Measurements from ENCODE around the gene ENPP6.

Gene ENPP6

DNA sequence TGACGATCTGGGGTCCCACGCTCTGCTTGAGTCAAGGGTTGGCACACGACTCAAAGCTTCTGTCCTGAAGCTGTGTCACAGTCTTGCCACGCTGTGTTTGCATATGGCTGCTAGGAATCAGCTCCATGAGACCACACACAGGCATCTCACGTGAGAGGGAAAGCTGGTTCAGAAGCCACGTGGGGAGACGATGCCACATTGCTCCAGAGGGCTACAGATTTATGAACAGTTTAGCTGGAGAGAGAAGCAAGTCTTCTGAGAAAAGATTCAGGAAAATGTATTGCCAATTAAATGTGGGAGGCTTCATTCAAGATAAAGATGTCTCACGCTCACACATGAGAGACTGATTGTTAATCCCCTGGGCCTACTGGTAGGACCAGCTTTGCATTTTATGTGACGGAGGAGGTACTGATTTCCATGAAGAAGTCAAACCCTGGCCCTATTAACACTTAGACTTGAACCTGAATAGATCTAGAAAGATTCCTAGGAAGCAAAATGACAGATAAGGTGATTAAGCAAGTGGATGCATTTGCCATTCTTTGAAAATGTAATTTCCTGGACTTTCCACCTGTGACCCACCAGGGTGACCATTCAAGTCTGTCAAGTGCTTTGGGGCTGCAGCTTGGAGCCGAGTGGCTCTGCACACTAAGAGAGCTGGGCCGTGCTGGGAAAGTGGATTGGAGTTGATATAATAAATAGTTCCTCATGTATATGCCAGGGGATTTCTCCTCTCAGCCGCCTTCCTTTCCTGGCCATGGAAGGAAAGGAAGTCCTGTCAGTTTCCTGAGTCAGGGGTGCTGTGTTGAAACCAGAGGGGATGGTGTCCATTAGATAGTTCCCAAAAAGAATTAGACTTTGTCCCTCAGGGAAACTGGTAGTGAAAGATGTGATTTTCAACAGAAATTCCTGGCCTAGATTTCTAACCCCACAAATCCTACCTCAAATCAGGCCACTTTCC lies 29.0 kb downstream of the ENPP6 start:
- DNase-seq: no peak

DNA sequence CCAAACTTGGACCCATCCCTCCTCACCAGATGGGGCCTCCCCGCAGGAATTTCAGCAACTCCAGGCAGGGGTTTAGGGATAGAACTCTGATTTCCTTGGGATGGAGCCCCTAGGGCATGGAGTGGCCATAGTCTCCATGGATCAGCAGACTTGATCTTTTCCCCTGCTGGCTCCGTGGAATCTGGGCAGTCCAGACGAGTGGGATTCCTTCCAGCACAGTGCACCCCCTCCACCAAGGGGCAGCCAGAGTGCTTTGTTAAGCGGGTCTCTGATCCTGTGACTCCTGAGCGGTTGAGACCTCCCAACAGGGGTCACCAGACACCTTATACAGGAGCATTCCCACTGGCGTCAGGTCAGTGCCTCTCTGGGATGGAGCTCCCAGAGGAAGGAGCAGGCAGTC lies 40.4 kb downstream of the ENPP6 start:
- no peak for DNase-seq

DNA sequence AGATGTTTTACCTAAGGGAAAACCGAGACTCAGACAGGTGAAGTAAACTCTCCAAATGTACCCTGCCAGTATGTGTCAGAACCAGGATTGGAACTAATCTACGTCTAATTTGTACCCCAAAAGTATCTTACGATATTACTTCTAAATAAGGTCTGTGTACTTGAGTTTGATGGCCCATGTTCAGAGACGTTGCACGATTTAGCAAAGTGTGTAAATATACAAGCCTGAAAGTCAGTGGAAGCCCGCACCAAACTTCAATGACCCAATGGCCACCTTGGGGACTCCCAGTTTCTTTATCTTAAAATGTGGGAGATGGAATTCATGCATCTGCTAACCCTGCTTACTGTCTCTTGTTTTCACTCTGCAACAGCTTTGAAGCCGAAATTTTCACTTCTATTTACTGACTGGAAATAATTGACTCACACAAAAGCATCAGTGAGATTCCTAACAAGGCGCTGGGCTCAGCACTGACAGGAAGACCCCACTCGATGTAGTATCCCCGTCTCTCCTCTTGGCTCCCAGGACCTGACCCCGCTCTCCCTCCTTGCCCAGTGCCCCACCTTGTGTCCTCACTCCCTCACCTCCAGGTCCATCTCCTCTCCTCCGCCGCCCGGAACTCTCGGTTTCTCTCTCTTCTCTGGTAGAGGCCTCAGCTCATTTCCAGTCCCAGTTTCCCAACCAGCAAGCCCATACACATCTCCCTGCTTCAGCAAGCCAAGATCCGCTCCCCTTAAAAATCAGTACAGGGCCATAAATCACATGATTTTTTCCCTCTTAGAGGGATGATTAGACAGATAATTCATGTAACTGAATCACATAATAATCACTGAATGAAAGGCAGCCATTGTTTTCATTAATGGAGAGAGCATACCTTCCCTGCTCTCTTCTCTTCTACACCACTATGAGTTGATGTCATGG lies 42.8 kb downstream of the ENPP6 start:
- DNase-seq: no peak

DNA sequence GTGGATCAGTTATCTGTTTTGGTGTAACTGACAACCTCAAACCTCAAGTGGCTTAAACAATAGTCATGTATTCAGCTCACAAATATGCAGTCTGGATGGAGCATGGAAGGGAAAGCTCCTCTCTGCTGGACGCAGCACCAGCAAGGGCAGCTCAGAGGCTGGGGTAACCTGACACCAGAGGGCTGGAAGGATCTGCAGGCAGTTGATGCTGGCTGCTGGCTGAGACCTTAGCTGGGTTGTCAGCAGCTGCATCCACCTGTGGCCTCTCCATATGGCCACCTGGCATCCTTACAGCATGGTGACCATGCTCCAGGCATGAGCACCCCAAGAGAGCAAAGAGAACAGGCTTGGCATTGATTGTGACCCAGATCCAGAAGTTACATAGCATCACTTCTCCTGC lies 46.7 kb downstream of the ENPP6 start:
- no peak for DNase-seq

DNA sequence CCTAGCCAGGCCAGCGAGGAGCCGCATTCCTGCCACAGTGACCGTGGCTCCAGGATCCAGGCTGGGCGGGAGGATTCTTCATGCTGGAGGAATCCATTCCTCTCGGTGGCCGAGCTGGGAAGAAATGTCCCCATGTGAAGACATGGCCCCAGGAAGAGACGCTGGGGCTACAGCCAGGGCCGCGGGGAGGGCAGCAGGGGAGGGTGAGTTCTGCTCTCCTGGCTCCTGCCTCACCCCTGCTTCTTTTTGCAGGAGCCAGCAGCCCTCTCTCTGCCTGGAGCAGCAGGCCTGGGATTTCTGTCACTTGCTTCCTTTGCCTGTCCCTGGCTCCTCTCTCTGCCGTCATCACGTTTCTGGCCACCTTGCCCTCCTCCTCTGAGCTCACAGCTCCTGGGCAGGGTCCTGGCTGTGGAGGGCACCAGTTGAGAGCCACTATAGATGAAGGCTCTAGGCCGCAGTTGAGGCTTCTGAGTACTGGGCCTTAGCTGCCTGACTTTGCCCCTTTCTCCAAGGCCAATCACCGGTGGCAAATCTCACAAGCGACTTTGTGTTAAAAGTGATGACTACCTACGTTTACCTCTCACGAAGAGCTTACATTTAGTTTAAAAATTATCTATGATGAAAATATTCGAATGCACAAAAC lies 48.3 kb downstream of the ENPP6 start:
- no peak for DNase-seq

DNA sequence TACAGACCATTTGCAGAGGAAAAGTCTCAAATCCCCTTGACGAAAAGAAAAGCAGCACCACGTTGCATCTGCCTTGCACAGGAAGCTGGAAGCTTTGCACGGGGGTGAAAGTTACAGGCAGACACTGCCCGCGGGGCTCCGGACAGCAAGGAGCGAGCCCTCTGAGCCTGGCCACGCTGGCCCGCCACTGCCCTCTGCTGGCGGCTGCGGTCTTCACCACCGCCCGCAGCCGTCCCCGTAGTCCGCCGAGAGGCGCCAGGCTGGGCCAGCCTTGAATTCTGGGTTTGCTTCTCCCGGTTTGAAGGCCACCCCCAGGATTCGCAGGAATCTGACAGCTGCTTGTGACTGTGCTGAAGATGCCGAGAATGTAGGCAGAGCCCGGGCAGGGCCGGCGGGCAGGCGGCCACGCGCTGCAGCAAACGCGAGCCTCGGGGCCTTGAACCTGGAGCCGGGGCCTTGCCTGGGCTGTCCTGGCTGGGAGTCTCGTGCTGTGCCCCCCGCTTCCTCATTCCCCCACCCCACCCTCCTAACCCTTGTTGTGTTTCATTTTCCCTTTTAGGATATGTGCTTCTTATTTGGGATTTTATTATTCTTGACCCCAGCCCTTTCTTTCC lies 49.2 kb downstream of the ENPP6 start:
- peak; percentile 9 for DNase-seq

DNA sequence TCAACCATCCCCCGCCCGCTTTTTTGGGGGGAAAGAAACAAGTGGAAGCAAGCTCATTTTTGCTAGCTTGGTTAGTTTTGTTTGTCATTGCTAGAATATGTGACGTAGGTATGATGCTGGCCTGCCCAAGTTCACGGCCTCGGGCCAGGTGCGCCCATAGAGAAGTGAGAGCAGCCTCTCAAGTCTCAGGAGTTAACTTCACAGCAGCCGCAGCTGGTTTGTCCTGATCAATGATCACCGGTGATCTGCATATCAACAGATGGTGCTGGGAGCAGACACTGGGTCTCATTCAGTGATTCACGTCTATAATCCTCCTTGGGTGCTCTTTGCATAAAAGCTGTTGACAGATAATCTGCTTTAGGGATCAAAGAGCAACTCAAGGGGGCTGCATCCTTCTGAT lies 50.1 kb downstream of the ENPP6 start:
- no peak for DNase-seq

DNA sequence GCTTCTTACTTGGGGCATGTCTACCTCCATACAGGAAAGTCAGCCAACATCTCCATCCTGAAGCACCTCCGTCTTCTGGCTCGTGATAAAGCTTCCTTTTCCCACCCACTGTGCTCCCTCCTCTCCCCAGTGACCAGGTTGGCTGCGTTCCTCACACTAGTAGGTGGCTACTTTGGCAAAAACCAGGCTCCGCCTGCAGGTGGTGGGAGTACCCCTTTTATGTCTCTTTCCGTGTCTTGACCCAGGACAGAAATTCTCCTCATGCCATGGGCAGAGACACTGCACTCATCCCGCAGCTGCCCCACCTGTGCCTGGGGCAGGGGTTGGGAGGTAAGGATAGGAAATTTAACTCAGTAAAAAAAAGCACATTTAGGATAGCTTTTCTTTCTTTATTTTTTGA lies 50.9 kb downstream of the ENPP6 start:
- no peak for DNase-seq

DNA sequence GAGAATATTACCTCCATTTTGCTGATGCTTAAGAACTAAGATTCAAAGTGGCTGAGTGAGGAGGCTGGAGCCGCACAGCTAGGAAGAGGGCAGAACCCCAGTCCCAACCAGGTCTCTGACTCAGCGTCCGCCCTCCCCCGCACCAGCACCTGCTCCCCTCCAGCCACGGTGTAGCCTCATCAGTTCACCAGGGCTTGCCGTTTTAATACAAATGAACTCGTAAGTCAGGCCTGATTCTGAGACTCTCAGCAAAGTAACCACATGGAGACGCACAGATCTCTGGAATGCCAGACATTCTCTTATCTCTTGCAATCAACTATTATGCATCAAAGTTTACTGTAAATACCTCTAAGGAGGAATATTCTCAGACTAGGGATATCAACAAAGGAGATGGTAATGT lies 52.4 kb downstream of the ENPP6 start:
- DNase-seq: no peak

DNA sequence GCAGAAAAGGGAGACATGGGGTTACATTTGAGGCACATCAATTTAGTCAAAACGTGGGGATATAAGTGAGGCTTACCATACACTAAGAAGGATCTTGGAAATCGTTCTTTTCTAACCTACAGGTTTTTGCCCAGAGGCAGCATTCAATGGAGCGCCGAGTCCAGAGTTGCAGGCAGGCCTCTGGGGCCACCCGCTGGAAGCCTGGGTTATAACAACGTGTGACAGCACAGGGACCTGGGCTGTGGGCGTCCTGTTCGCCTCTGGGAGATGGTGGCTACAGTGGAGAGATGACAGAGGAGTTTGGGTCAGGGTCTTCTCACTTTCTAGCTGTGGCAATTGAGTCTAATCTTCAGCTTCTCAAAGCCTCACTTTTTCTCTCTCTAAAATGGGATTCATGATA lies 53.9 kb downstream of the ENPP6 start:
- no peak for DNase-seq

DNA sequence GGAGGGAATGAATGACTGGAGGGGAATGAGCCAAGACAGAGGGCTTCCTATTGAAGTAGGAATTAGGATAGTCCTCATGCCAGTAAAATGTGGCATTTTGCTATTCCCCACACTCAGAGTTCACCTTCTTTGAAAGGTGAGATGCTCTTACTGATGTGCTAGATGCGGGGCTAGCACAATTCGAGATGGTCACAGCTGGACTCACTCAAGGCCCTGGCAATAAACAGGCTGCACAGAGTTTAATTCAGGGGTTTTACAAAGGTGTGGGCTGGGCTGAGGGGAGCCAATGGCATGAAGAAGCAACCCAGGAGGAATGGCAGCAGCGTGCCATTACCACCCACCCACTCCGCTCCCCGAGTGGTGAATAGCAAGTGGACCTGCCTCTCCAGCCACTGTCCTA lies 55.1 kb downstream of the ENPP6 start:
- no peak for DNase-seq

DNA sequence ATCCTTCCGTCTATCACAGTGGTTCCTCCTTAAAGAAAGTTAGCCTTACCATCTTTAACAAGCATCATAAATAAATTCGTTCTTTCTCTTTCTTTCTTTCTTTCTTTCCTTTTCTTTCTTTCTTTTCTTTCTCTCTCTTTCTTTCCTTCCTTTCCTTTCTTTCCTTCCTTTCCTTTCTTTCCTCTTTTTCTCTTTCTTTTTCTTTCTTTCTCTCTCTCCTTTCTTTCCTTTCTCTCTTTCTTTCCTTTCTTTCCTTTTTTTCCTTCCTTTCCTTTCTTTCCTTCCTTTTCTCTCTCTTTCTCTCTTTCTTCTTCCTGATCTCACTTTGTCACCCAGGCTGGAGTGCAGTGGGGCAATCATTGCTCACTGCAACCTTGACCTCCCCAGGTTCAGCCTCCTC lies 60.4 kb downstream of the ENPP6 start:
- no peak for DNase-seq

DNA sequence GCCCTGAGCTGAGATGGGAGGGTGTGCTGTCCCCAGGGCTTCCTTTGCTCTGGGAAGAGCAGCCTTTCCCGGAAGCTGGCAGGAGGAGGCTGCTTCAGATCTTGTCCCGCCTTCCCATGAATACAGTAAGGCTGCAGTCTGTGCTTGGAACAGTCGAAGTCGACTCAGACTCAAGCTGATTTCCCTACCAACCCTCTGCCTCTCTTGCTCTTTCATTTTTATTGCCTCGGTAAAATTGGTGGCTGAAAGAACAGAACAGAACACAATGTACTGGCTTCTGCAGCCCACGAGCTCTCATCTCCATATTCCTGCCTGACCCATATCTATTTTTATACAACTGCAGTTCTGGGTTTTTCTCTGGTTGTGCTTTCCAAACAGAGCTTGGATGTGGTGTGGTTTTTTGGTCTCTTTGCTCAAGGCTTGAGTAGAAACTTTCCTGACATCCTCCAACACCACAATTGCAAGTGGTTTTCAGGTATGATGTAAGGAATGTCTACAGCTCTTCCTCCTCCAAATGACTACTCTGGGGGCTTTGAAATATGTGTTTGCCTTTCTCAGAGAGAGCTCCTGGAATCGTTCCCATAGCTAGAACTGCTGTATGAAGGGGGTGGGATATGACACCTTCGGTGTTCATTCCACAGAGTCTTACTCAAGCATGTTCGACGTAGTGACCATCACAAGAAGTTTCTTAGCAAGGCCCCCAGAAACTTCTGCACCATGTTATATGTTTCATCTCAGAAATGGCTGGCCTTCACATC lies 61.3 kb downstream of the ENPP6 start:
- no peak for DNase-seq

DNA sequence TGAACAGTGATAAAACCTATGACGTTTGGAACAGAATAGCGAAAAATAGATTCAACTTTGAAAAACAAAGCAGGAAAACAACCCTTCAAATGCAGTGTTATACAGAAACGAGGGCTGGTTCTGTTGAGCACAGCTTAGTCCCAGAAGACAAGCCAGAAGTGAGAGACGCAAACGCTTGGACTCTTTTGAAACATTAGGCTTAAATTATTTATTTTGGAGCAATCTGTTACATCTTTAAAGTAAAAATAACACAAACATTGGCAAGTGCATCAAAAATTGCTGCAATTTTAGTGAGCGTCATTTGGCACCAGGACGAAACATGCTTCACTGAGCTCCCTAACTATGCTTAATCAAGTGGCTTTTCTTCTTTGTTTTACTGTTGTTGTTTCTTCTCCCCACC lies 63.5 kb downstream of the ENPP6 start:
- no peak for DNase-seq

DNA sequence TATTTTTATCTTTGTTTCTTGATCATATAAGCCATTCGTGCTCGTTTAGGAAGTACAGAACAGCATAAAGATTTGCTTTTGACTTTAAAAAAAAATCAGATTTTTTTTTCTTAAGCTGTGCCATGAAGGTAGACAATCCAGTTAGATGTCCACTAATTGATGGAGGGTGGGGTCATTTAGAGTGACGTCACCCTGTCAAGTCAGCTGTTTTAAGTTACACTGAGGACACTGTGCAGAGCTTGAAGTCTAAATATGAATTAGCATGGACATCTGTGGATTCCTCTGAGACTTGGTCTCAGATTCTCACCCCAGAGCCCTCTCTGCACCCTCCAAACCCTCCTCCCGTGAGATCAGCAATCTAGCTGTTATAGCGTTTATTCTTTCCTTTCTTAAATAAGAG lies 63.9 kb downstream of the ENPP6 start:
- no peak for DNase-seq

DNA sequence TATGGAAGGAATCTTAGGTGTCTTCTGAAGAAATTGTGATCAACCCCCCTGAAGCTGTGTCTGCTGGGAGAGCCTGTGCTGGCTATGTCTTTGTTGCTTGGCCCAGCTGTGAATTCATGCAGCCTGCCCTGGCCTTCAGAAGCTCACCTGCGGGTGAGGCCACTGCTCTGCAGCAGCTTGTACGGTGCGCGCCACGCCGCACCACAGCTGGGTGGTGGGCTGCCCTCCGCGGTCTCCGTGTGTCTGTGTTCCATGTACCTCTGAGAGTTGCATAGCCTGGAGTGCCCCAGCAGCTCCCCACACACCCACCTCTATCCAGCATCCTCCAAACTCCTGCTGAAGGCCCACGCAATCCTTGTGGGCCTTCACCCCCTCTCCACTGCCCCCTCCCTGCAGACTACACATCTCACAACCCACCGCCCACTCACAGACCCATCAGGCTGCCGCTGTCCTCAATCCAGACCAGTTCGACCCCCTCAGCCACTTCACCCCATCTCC lies 65.6 kb downstream of the ENPP6 start:
- DNase-seq: no peak

DNA sequence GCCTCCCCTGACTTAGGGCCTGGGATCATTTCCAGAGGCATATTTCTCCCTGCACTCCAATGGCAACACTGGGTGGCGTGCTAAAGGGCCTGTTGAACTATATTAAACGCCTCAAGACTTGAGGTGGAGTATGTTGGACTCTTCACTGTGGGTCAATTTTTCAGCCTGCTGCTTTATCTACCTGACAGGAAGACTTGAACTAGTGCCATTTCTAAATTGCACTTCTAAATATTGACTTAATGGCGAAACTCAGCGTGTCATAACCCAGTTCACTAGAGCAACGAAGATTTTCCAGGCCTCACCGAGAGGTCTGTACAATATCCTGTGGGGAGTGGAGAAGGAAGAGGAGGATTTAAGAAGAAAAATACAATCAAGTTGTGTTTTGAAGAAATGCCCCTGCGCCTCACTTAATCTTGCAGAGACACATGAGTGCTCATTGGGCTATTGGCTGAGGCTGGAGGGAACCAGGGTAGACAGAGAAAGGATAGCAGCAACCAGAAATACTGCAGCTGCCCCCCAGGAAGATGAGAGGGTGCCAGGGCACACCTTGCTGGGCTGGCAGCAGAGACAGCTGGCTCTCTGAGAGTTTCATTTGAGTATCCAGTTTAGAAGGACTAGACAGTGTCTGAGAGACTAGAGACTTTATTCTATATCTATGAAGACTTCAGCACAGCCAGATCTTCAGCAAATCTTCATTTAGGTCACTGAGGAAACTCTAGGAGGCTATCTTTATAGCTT lies 67.4 kb downstream of the ENPP6 start:
- no peak for DNase-seq

DNA sequence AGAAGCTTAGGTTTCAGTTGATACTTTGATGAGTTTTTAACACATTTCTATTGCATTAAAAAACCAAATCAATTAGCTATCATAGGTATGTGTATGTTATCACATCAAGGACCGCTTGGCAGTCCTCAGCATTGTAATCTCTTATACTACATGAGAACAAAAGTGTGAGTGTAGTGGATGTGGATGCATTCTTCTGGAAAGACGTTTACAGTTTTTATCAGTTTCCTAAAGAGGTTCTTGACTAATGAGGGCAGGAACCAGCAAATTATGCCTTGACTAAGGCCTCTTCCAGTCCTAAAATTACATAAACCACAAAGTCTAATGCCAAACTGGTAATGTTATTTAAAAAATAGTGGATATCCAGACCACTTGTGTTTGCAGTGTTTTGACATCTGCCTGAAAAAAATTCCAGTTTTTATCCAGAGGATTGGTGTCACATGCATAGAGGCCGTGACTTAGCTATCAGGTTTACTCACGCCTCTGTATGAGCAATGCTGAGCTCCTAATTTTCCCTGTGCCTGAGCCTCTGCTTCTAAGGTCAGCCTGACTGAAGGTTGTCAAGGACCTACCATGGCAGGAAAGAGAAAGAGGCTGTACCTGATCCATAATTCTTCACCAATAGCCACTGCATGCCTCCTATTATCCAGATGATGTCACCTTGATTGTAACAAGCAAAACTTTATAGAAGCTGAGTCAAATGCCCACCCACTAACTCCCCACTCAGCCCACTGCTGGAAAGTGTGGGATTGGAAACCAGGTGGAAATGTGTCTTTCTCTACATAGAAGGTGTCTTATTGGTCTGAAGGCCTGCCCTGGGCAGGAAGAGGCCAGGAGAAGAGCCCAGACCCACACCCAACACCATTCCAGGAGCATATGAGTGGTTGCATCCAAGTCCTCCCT lies 68.7 kb downstream of the ENPP6 start:
- no peak for DNase-seq

DNA sequence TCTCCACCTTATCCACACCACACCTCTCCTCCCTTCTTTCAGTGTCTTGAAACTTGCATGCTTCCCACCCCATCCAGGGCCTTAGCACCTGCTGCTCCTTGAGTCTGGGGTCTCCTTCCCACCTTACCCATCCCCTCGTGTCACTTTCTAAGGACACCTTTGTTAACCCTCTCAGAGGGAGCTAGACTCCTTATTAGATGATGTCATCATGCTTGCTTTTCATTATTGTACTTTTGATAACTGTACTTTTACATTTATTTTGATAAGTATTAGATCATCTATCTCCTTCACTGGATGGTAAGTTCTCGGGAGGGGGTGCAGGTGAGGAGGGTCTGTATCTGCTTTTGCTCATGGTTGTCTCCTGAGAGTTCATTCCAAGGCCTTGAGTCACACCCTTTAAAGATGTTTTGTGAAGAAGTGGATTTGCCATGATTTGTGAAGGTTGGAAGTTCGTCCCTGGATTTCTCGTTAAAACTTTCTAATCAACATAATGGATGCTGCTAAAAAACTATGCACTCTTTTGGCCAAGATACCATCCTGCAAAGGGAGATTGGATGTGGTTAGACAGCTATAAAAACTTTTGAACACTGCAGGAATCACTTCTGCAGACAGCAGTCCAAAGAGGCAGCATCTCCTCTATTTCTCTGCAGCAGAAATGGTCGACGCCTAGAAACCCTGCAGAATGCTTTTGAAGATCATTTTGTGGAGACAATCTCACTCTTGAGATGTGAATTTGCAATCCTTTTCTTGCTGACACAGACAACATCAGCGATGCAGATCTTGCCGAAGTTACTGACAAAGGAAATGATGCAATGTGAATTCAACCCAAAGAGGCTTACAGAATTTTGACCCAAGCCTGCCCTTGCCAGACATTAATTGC lies 69.6 kb downstream of the ENPP6 start:
- DNase-seq: no peak

Data from cortex of kidney (tissue), 1 donor.